CD14-positive monocyte (primary cell): Measurements from ENCODE around the gene SMARCAL1. TPM values are rescaled to one million over a fixed set of nuclear protein-coding genes. Genes with fewer than 3 reads are reported as not detected.

Source experiments
- DNase-seq, 3 donors: peaks; one replicate each; pipeline ENCODE4 v3.0.0-alpha.2; 2011 to 2022
- H2AFZ ChIP-seq: 2 replicates; pipeline ENCODE4 v1.6.0; 2012; ENCODE audit warnings: mild to moderate bottlenecking, low read depth, low read length, inconsistent platforms; ENCODE audit not compliant: insufficient read depth, poor library complexity, severe bottlenecking
- H3K27ac ChIP-seq, 2 donors: 1 replicate in 1 of 2; 2 replicates in 1 of 2; pipeline ENCODE4 v1.5.1; 2012 to 2013; ENCODE audit warnings: low read length in 2 of 2, control low read depth in 1 of 2, inconsistent platforms in 1 of 2, low read depth in 1 of 2, mild to moderate bottlenecking in 1 of 2
- H3K27me3 ChIP-seq, 2 donors: one replicate each; pipeline versions ENCODE4 v1.6.0 to v1.6.1; 2011 to 2013; ENCODE audit warnings: low read length in 2 of 2; ENCODE audit not compliant: control insufficient read depth in 2 of 2, insufficient read depth in 2 of 2
- H3K36me3 ChIP-seq, 2 donors: replicated peaks in 1 of 2; 1 replicate in 1 of 2; 2 replicates in 1 of 2; pipeline versions ENCODE4 v1.5.1 to v1.6.1; 2012 to 2013; ENCODE audit warnings: low read length in 2 of 2, control low read depth in 1 of 2, inconsistent platforms in 1 of 2, mild to moderate bottlenecking in 1 of 2; ENCODE audit not compliant: insufficient read depth in 2 of 2, control insufficient read depth in 1 of 2
- H3K4me1 ChIP-seq, 2 donors: 1 replicate in 1 of 2; 2 replicates in 1 of 2; pipeline versions ENCODE4 v1.5.1 to v1.6.1; 2012 to 2013; ENCODE audit warnings: low read length in 2 of 2, control low read depth in 1 of 2, inconsistent platforms in 1 of 2, mild to moderate bottlenecking in 1 of 2, moderate library complexity in 1 of 2; ENCODE audit not compliant: insufficient read depth in 2 of 2, control insufficient read depth in 1 of 2
- H3K4me2 ChIP-seq: replicated peaks from 2 replicates; pipeline ENCODE3; 2012; ENCODE audit warnings: low read length, moderate library complexity, mild to moderate bottlenecking; ENCODE audit not compliant: poor library complexity, severe bottlenecking; ENCODE audit errors: extremely low read depth
- H3K4me3 ChIP-seq, 3 experiments: fragments of 200-600 bp in 1 of 3; sonication (generic) in 1 of 3; replicated peaks in 1 of 3; 1 replicate in 2 of 3; 2 replicates in 1 of 3; pipeline ENCODE4 v1.5.1; 2011 to 2013; ENCODE audit warnings: low read length in 3 of 3, mild to moderate bottlenecking in 3 of 3, control low read depth in 2 of 3, low read depth in 2 of 3, inconsistent platforms in 1 of 3, moderate library complexity in 1 of 3
- H3K79me2 ChIP-seq: 2 replicates; pipeline ENCODE4 v1.6.0; 2012; ENCODE audit warnings: mild to moderate bottlenecking, control low read depth, inconsistent platforms, low read length, moderate library complexity; ENCODE audit not compliant: insufficient read depth
- H3K9ac ChIP-seq: 2 replicates; pipeline ENCODE4 v1.6.0; 2017; ENCODE audit warnings: low read length, mild to moderate bottlenecking; ENCODE audit not compliant: insufficient read depth, poor library complexity, severe bottlenecking
- H3K9me3 ChIP-seq, 2 donors: replicated peaks in 1 of 2; 1 replicate in 1 of 2; 2 replicates in 1 of 2; pipeline versions ENCODE4 v1.5.1 to v1.6.1; 2012 to 2013; ENCODE audit warnings: low read length in 2 of 2, control low read depth in 1 of 2; ENCODE audit not compliant: control insufficient read depth in 1 of 2, insufficient read depth in 1 of 2
- H4K20me1 ChIP-seq: 2 replicates; pipeline ENCODE4 v1.6.0; 2012; ENCODE audit warnings: mild to moderate bottlenecking, low read length, control low read depth, moderate library complexity; ENCODE audit not compliant: insufficient read depth
- H3K27ac Mint-ChIP-seq, 7 donors: one replicate each; pipeline ENCODE4 v1.8.0; 2020; ENCODE audit warnings: mild to moderate bottlenecking in 7 of 7, mixed read lengths in 7 of 7, moderate library complexity in 6 of 7, inconsistent platforms in 2 of 7
- H3K27me3 Mint-ChIP-seq, 3 donors: one replicate each; pipeline ENCODE4 v1.8.0; 2021 to 2022; ENCODE audit warnings: low read depth in 3 of 3, mild to moderate bottlenecking in 3 of 3, mixed read lengths in 3 of 3, moderate library complexity in 3 of 3, inconsistent platforms in 1 of 3
- H3K36me3 Mint-ChIP-seq, 2 donors: one replicate each; pipeline ENCODE4 v1.8.0; 2020; ENCODE audit warnings: mixed read lengths in 2 of 2, inconsistent platforms in 1 of 2, mild to moderate bottlenecking in 1 of 2
- H3K4me1 Mint-ChIP-seq: one replicate; pipeline ENCODE4 v1.8.0; 2020; ENCODE audit warnings: mild to moderate bottlenecking, mixed read lengths
- H3K4me3 Mint-ChIP-seq, 2 donors: one replicate each; pipeline ENCODE4 v1.8.0; 2020; ENCODE audit warnings: mild to moderate bottlenecking in 2 of 2, mixed read lengths in 2 of 2, moderate library complexity in 1 of 2
- H3K9me3 Mint-ChIP-seq, 7 donors: one replicate each; pipeline ENCODE4 v1.8.0; 2020 to 2022; ENCODE audit warnings: mixed read lengths in 7 of 7, mild to moderate bottlenecking in 6 of 7, moderate library complexity in 6 of 7, inconsistent platforms in 2 of 7
- WGBS: methylation state at CpG from one replicate; pipeline ENCODE4 v1.1.5; 2013; ENCODE audit warnings: missing lambda C conversion rate; ENCODE audit not compliant: insufficient coverage; 5-methylcytosine and 5-hydroxymethylcytosine counted together
- intact Hi-C, 2 donors: fragments of 100-400 bp; cut with micrococcal nuclease; formaldehyde crosslinking; loops; one replicate each; pipeline versions ENCODE4 v1.15.0 to v1.15.1; 2023
- polyA plus RNA-seq, 3 donors: library from polyadenylated mRNA; depleted of rRNA in 1 of 3; unstranded in 2 of 3; stranded (reverse) in 1 of 3; fragments of 300-500 nt in 2 of 3; fragments of >200 nt in 1 of 3; fragmentation: Illumina TruSeq in 2 of 3; gene quantifications; 1 replicate in 2 of 3; 2 replicates in 1 of 3; pipeline ENCODE4 v1.2.3, GENCODE V29; 2012 to 2021
- TF ChIP-seq, protein P1 (sequence below): fragments of 200-600 bp; IDR thresholded peaks from one replicate; pipeline ENCODE4 v1.8.0; 2022; ENCODE audit warnings: antibody characterized with exemption, mild to moderate bottlenecking

SMARCAL1 gene
- polyA plus RNA-seq, 3 donors, result 10.5 to 13.3 (median 11.5) TPM

DNA sequence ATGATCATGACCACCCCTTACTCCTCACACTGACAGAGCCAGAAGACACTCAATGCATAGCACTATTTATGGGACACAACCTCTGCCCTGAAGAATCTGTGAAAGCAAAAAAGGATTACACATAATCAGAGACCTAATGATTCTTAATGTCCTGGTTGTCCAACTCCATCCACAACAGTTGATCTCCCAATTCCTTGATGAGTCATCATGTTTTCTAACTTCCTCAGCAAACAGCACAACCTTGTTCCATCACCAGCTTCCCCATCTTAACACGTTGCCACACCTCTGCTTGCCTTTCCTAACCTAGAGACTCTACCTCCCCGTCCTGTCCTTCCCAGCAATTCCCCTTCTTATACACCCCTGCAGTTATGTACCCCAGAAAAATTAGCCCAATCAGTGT lies 26.8 kb upstream of the SMARCAL1 start:
- Mint-ChIP-seq H3K4me3 (no peak overlapping the region), H3K9me3 (peaks cover 0 to 3% (median 0%) of the 10 kb centered on the region in 7 donors), H3K27ac (no peak overlapping the region), H3K36me3 (no peaks in the 10 kb centered on the region), H3K4me1 (peaks cover 26% of the 10 kb centered on the region), H3K27me3 (peaks cover 1 to 2% (median 2%) of the 10 kb centered on the region in 3 donors)
- Histone ChIP-seq H3K9ac (no peak overlapping the region), H3K79me2 (no peaks in the 10 kb centered on the region), H3K4me3 (no peak overlapping the region), H3K4me1 (peaks cover 18 to 22% of the 10 kb centered on the region in 2 donors), H3K27ac (no peak overlapping the region), H3K27me3 (no peaks in the 10 kb centered on the region), H3K9me3 (no peaks in the 10 kb centered on the region), H3K4me2 (no peak overlapping the region), H2AFZ (no peak overlapping the region), H4K20me1 (no peaks in the 10 kb centered on the region), H3K36me3 (no peaks in the 10 kb centered on the region)
- DNase-seq, result peak in 2 of 3 donors; percentile 5 to 24
- WGBS, result 10% methylated on average over 1 of the region's 2 CpGs
- intact Hi-C loops, result loop anchor here in 1 of 2 donors (10.0 kb wide), 1 partner anchor 1729 kb away; no protein-coding TSS in a partner anchor
- TF ChIP-seq, protein P1, sequence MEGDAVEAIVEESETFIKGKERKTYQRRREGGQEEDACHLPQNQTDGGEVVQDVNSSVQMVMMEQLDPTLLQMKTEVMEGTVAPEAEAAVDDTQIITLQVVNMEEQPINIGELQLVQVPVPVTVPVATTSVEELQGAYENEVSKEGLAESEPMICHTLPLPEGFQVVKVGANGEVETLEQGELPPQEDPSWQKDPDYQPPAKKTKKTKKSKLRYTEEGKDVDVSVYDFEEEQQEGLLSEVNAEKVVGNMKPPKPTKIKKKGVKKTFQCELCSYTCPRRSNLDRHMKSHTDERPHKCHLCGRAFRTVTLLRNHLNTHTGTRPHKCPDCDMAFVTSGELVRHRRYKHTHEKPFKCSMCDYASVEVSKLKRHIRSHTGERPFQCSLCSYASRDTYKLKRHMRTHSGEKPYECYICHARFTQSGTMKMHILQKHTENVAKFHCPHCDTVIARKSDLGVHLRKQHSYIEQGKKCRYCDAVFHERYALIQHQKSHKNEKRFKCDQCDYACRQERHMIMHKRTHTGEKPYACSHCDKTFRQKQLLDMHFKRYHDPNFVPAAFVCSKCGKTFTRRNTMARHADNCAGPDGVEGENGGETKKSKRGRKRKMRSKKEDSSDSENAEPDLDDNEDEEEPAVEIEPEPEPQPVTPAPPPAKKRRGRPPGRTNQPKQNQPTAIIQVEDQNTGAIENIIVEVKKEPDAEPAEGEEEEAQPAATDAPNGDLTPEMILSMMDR, result no peak

DNA sequence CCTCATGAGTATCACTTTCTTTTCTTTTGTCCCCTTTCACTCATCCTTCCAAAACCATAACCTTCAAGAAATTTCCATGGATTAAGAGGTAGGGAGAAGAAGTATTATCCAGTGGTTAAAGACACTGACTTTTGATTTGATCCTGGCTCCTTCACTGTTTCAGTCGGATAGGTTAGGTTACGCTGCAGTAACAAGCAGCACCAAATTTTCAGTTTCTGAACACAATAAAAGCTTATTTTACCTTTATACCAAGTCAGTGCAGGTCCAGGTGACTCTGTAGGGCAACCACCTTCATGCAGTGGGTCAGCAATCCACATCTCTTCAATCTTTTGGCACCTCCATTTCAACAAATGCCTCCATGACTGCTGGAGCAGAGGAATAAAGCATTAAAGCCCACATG lies 25.0 kb upstream of the SMARCAL1 start:
- H3K27ac ChIP-seq, result no peak overlapping the region
- H4K20me1 ChIP-seq, result no peaks in the 10 kb centered on the region
- Mint-ChIP-seq H3K27me3 (peaks cover 0 to 2% (median 1%) of the 10 kb centered on the region in 3 donors), H3K9me3 (peaks cover 0 to 3% (median 0%) of the 10 kb centered on the region in 7 donors), H3K27ac (no peak overlapping the region), H3K4me1 (peaks cover 26% of the 10 kb centered on the region), H3K36me3 (no peaks in the 10 kb centered on the region), H3K4me3 (no peak overlapping the region)
- intact Hi-C loops, result loop anchor here in 1 of 2 donors (10.0 kb wide), 1 partner anchor 1728 kb away; no protein-coding TSS in a partner anchor
- H3K27me3 ChIP-seq, result no peaks in the 10 kb centered on the region
- H3K9me3 ChIP-seq, result no peaks in the 10 kb centered on the region
- TF ChIP-seq, protein P1, result no peak
- H3K9ac ChIP-seq, result no peak overlapping the region
- H3K36me3 ChIP-seq, result no peaks in the 10 kb centered on the region
- DNase-seq, result no peak
- no peak overlapping the region for H3K4me3 ChIP-seq
- H3K4me2 ChIP-seq, result no peak overlapping the region
- no peaks in the 10 kb centered on the region for H3K79me2 ChIP-seq
- H2AFZ ChIP-seq, result no peak overlapping the region
- 91% methylated on average over 2 of the region's 2 CpGs for WGBS
- peaks cover 23% of the 10 kb centered on the region in 2 donors for H3K4me1 ChIP-seq
